Central memory CD8-positive, alpha-beta T cell (primary cell): ENCODE measurements around the gene AADAT.
"Not testable (repeated sequence)": the region's sequence is repeated elsewhere in the genome, so short reads cannot be mapped to it uniquely, and the experiment has no call there.

ENCODE experiments used
- ATAC-seq: fragments of 150-1000 bp; cut with Tn5 transposase; replicated peaks from 2 replicates; pipeline ENCODE4 v1.10.0; 2022; ENCODE audit warnings: mild to moderate bottlenecking, moderate FRiP score, moderate number of reproducible peaks; ENCODE audit not compliant: poor library complexity, severe bottlenecking; ENCODE audit errors: extremely low read depth
- DNase-seq, 2 donors: peaks; one replicate each; pipeline ENCODE4 v3.0.0; 2021; ENCODE audit warnings: low spot score in 2 of 2
- H3K27ac Mint-ChIP-seq: one replicate; pipeline ENCODE4 v1.8.0; 2022; ENCODE audit warnings: low read depth, mild to moderate bottlenecking, moderate library complexity, mixed read lengths
- H3K27me3 Mint-ChIP-seq: one replicate; pipeline ENCODE4 v1.8.0; 2022; ENCODE audit warnings: mixed read lengths
- H3K36me3 Mint-ChIP-seq: one replicate; pipeline ENCODE4 v1.8.0; 2022; ENCODE audit warnings: mild to moderate bottlenecking, moderate library complexity, mixed read lengths; ENCODE audit not compliant: insufficient read depth
- H3K4me1 Mint-ChIP-seq: one replicate; pipeline ENCODE4 v1.8.0; 2022; ENCODE audit warnings: mixed read lengths
- H3K4me3 Mint-ChIP-seq: one replicate; pipeline ENCODE4 v1.8.0; 2022; ENCODE audit warnings: mild to moderate bottlenecking, moderate library complexity, mixed read lengths
- H3K9me3 Mint-ChIP-seq: one replicate; pipeline ENCODE4 v1.8.0; 2022; ENCODE audit warnings: mixed read lengths

AADAT gene

DNA sequence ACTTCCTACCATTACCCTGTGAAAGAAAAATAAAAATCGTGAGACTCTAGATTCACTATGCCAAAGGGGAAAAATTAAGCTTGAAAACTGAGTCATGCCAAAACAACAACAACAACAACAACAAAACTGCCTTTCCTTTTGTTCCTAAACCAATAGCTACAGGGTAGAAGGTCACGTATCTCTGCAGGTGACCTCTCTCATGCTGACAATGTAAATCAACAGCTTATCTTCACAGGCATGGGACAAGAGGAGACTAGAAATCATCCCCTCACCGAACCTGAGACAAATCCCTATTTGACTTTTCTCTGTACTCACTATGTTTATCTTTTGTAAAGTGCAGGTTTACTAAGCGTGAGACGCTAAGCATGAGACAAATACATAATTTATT is 20.5 kb upstream of the AADAT start:
- Mint-ChIP-seq H3K4me3 (no peak overlapping the region), H3K36me3 (no peaks in the 10 kb centered on the region), H3K9me3 (no peaks in the 10 kb centered on the region), H3K4me1 (no peaks in the 10 kb centered on the region), H3K27me3 (peaks cover 13% of the 10 kb centered on the region), H3K27ac (no peak overlapping the region)
- DNase-seq (no peak), ATAC-seq (no peak)

DNA sequence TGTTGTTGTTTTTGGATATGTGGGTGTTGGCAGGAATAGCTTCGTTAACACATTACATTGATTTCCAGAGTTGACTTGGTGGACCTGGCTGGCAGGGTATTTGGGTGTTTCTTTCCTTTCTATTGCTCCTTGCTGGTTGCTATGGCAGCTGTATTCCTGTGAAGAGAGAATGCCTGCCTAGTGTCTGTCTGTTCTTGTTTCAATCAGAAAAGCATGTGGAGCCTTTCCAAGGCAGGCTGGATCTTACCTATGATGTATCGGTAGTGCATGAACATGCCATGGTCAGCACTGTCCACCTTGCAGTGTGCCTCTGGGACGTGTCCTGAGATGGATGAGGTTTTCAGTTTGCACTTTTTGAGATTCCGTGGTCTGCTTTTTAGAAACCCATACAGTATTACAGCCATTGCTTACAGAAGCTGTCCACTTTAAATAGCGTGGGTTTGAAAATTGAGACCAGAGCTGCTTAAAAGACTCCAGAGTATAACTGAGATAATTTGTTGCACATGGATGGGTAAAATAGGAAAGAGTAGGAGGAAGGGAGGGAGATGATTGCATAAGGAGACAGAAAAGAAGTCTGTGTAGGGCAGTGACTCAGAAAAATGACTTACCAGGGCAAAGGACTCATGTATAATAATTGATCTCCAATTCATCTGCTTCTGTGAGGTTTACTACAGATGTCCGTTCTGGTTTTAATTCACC is 20.0 kb upstream of the AADAT start:
- DNase-seq (no peak), ATAC-seq (no peak)
- Mint-ChIP-seq H3K4me3 (no peak overlapping the region), H3K27ac (no peak overlapping the region), H3K9me3 (no peaks in the 10 kb centered on the region), H3K27me3 (peaks cover 13% of the 10 kb centered on the region), H3K4me1 (no peaks in the 10 kb centered on the region), H3K36me3 (no peaks in the 10 kb centered on the region)

DNA sequence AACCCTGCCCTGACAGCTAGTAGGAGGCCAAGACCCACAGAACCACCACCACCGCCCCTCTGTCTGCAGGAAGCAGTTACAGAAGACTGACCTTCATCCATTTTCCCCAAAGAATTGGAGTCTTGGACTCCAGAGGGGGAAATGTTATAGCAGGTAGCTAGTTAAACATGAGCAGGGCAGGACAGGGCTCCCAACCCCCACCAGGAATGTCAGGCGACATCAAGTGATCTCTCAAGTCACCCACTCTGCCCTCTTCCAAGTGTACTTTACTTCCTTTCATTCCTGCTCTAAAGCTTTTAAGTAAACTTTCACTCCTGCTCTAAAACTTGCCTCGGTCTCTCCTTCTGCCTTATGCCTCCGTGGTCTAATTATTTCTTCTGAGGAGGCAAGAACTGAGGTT is 17.1 kb upstream of the AADAT start:
- H3K27ac Mint-ChIP-seq: no peak overlapping the region
- no peak for ATAC-seq
- H3K9me3 Mint-ChIP-seq: no peaks in the 10 kb centered on the region
- H3K27me3 Mint-ChIP-seq: peaks cover 12% of the 10 kb centered on the region
- no peak overlapping the region for H3K4me3 Mint-ChIP-seq
- DNase-seq: no peak
- H3K36me3 Mint-ChIP-seq: no peaks in the 10 kb centered on the region
- no peaks in the 10 kb centered on the region for H3K4me1 Mint-ChIP-seq

DNA sequence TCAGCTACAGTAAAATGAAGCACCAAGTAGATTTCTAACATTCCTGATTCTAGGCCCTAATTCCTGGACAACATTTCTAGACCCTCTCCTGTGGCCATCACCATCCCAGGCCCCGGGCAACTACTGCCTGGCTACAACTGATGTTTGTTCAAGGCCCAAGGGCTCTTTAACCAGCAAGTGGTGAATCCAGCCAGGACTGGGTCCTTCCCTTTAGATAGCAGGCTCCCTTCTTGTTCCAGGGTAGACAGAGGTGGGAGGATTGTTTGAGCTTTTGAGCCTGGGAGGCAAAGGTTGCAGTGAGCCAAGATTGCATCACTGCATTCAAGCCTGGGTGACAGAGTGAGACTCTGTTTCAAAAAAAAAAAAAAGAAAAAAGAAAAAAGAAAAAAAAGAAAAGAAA is 12.7 kb upstream of the AADAT start:
- ATAC-seq (no peak), DNase-seq (no peak)
- H3K36me3 Mint-ChIP-seq: peaks cover 3% of the 10 kb centered on the region
- no peaks in the 10 kb centered on the region for H3K4me1 Mint-ChIP-seq
- no peaks in the 10 kb centered on the region for H3K9me3 Mint-ChIP-seq
- peaks cover 15% of the 10 kb centered on the region for H3K27me3 Mint-ChIP-seq
- H3K27ac Mint-ChIP-seq: no peak overlapping the region
- no peak overlapping the region for H3K4me3 Mint-ChIP-seq

DNA sequence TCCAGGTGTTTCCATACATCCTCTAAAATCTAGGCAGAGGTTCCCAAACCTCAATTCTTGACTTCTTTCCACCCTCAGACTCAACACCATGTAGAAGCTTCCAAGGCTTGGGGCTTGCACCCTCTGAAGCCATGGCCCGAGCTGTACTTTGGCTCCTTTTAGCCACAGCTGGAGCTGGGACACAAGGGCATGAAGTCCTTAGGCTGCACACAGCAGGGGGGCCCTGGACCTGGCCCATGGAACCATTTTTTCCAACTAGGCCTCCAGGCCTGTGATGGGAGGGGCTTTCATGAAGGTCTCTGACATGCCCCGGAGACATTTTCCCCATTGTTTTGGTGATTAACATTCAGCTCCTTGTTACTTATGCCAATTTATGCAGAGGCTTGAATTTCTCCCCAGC is 8.4 kb upstream of the AADAT start:
- peaks cover 22% of the 10 kb centered on the region for H3K27me3 Mint-ChIP-seq
- H3K9me3 Mint-ChIP-seq, H3K27ac Mint-ChIP-seq, H3K36me3 Mint-ChIP-seq, ATAC-seq, DNase-seq, H3K4me1 Mint-ChIP-seq, H3K4me3 Mint-ChIP-seq: not testable (repeated sequence)

DNA sequence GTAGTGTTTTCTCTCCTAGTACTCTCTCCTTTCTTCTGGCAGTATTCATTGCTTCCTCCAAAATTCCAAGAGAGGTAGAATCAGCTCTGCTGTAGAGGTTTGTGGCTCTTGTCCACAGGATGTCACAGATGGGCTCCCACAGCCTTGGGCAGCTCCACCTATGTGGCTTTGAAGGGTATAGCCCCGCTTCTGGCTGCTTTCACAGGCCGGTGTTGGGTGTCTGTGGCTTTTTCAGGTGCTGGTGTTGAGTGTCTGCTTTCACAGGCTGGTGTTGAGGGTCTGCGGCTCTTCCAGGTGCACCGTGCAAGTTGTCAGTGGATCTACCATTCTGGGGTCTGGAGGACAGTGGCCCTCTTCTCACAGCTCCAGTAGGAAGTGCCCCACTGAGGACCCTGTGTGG is 7.9 kb upstream of the AADAT start:
- Mint-ChIP-seq H3K4me3 (no peak overlapping the region), H3K36me3 (peaks cover 4% of the 10 kb centered on the region), H3K4me1 (no peaks in the 10 kb centered on the region), H3K27ac (no peak overlapping the region), H3K9me3 (no peaks in the 10 kb centered on the region), H3K27me3 (peaks cover 22% of the 10 kb centered on the region)
- DNase-seq: no peak
- no peak for ATAC-seq

DNA sequence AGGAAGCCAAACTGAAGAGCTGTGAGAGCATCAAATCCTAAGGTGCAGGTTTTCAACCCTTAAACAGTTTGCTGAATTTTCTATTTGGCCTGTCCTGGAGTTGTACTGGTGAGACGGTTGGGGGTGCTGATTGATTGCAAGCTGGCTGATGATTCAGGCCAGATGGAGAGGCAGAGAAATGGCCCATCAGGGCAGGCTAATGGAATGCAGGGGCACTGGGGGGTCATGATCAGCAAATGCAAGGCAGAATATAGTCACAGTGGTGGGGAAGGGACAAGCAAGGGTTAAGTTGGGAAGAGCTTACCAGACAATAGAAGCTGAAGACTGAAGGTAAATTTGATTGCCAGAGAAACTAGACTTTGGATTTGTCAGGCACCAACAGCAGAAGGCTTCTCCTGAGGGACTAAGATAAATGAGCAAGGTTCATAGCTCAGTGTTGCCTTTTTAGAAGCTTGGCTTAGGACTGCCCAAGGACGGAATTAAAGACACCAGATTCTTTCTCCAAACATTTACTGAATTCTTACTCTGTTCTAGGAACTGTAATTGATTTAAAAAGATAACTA is 4.3 kb upstream of the AADAT start:
- no peaks in the 10 kb centered on the region for H3K4me1 Mint-ChIP-seq
- no peak overlapping the region for H3K27ac Mint-ChIP-seq
- H3K27me3 Mint-ChIP-seq: peaks cover 26% of the 10 kb centered on the region
- no peak for ATAC-seq
- H3K9me3 Mint-ChIP-seq: no peaks in the 10 kb centered on the region
- DNase-seq: no peak
- no peak overlapping the region for H3K4me3 Mint-ChIP-seq
- H3K36me3 Mint-ChIP-seq: peaks cover 1% of the 10 kb centered on the region

DNA sequence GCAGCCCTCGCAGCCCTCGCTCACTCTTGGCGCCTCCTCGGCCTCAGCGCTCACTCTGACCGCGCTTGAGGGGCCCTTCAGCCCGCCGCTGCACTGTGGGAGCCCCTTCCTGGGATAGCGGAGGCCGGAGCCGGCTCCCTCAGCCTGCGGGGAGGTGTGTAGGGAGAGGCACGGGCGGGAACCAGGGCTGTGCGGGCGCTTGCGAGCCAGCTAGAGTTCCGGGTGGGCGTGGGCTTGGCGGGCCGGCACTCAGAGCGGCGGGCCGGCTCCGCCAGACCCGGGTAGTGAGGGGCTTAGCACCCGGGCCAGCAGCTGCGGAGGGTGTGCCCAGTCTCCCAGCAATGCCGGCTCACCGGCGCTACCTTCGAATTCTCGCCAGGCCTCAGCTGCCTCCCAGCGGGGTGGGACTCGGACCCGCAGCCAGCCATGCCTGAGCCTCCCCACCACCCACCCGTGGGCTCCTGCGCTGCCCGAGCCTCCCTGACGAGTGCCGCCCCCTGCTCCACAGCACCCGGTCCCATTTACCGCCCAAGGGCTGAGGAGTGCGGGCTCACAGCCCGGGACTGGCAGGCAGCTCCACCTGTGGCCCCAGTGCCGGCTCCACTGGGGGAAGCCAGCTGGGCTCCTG is 1.4 kb upstream of the AADAT start:
- no peaks in the 10 kb centered on the region for H3K9me3 Mint-ChIP-seq
- no peak for ATAC-seq

DNA sequence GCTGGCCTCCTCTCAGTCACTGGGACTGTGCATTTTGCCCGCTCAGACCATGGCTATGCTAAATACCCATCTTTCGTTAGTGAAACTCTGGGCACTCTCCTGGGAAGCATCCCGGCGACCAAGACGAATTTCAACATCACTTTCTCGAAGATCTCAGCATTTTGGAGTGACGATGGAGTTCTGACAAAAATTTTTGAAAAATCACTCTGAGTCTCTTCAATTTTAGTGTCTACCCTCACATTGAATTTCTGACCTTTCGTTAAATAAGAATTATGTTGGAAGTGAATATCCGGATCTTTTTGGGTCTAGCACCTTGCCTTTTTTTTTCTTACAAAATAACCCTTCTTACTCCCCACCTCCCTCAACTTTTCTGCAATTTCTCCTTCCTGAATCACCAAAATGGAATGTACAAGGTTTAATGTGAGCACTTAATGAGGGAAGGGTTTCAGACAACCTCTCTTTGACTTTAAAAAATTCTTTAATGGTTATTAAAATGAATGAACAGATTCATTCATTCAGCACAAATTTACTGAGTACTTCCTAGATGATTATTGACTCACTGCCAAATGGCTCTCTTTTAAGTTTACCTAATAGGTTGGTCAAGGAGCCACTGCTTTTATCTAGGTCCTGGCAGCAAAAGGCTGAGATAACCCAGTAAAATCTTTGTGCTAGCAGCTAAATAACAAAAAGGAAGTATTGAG is 746 bp upstream of the AADAT start:
- no peak overlapping the region for H3K27ac Mint-ChIP-seq

More for the DNA sequence above, 1.4 kb upstream of the AADAT start:
- Mint-ChIP-seq H3K27ac (no peak overlapping the region), H3K36me3 (peaks cover 1% of the 10 kb centered on the region), H3K4me1 (no peaks in the 10 kb centered on the region), H3K27me3 (peaks cover 39% of the 10 kb centered on the region), H3K4me3 (no peak overlapping the region)
- no peak for DNase-seq

DNA sequence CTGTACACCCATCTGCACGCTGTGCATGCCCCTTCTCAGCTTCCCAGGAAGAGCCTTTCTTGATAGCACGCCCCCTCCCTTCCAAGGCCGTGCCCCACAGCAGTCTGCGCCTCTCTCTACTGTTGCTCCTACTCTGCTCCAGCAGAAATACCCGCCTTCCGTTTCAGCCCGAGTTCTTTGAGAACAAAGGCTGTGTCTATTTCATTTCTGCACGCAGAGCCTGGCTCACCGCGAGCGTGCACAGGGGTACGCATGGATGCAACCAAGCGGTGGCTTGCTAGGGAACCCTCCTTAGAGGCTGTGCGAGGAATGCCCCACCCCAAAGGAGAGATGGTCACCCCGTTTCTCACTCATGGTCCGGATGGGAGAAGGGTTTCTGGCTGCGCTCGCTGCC is 485 bp downstream of the AADAT start:
- ATAC-seq (no peak), DNase-seq (no peak)
- Mint-ChIP-seq H3K4me3 (no peak overlapping the region), H3K27me3 (peaks cover 44% of the 10 kb centered on the region), H3K36me3 (no peaks in the 10 kb centered on the region), H3K27ac (no peak overlapping the region), H3K9me3 (no peaks in the 10 kb centered on the region), H3K4me1 (no peaks in the 10 kb centered on the region)

More for the DNA sequence above, 746 bp upstream of the AADAT start:
- Mint-ChIP-seq H3K9me3 (no peaks in the 10 kb centered on the region), H3K4me1 (no peaks in the 10 kb centered on the region), H3K27me3 (peaks cover 44% of the 10 kb centered on the region), H3K36me3 (no peaks in the 10 kb centered on the region), H3K4me3 (no peak overlapping the region)
- DNase-seq (no peak), ATAC-seq (no peak)

DNA sequence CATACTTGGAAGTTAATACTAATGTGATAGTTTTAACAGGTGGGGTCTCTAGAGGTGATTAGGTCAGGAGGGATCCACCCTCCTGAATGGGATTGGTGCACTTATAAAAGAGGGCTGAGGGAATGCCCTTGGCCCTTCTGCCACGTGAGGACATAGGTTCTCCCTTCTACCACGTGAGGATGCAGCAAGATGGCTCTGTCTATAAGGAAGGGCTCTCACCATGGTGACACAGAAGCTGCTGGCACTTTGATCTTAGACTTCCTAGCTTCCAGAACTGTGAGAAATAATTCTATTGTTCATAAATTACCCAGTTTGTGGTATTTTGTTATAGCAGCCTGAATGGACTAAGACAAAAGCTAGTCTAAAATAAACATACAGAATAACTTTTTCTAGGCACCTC is 1.0 kb downstream of the AADAT start:
- DNase-seq (no peak), ATAC-seq (no peak)
- Mint-ChIP-seq H3K4me1 (no peaks in the 10 kb centered on the region), H3K9me3 (no peaks in the 10 kb centered on the region), H3K27ac (no peak overlapping the region), H3K4me3 (no peak overlapping the region), H3K27me3 (peaks cover 42% of the 10 kb centered on the region), H3K36me3 (no peaks in the 10 kb centered on the region)

DNA sequence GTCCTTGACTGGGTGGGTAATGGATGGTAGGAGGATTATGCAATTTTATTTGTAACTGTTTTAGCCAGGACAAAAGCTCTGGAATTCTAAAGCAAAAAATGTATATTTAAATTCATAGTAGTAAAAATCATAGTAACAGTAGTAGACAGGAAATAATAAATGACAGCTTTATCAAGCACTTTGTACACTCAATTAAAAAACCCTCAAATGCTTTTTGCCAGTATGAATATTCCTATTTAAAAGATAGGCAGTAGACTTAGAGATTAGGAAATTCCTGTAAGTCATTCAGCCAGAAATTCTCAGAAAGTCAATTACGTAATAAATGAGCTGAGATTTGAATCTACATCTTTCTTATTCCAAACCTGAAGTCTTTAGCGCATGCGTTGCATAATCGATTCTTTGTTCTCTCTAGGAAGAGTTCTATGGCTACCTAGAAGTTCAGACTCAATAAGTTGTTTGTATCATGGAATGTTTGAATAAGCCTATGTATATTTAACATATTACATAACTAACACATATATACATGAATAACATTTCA is 2.5 kb downstream of the AADAT start:
- ATAC-seq (no peak), DNase-seq (no peak)
- no peaks in the 10 kb centered on the region for H3K36me3 Mint-ChIP-seq
- H3K4me3 Mint-ChIP-seq: no peak overlapping the region
- no peaks in the 10 kb centered on the region for H3K4me1 Mint-ChIP-seq
- H3K9me3 Mint-ChIP-seq: no peaks in the 10 kb centered on the region
- no peak overlapping the region for H3K27ac Mint-ChIP-seq
- peaks cover 37% of the 10 kb centered on the region for H3K27me3 Mint-ChIP-seq
